ENCODE data around the gene CTBP2. TPM values are rescaled to one million over a fixed set of nuclear protein-coding genes. Genes with fewer than 3 reads are reported as not detected.
"Not testable (repeated sequence)": the region's sequence is repeated elsewhere in the genome, so short reads cannot be mapped to it uniquely, and the experiment has no call there.

CTBP2 gene
- total RNA-seq, 2 donors from 2014 or later: 75.3 to 109 TPM

- H3K36me3 Mint-ChIP-seq (ENCODE audit: low read depth): no peaks in the 10 kb centered on the region
- no peak for DNase-seq
- peaks cover 2% of the 10 kb centered on the region for H3K9me3 Mint-ChIP-seq
- H3K4me3 ChIP-seq (ENCODE audit: low read length): no peak overlapping the region
- H3K4me1 Mint-ChIP-seq: no peaks in the 10 kb centered on the region
- WGBS, 2 experiments (ENCODE audit: insufficient coverage in 1 of 2, insufficient read length in 1 of 2): 88 to 90% methylated on average over 4 to 8 of the region's 8 CpGs
- peaks cover 29% of the 10 kb centered on the region for H3K27me3 Mint-ChIP-seq (ENCODE audit: insufficient read depth)
- H3K4me3 Mint-ChIP-seq: no peak overlapping the region
- no peaks in the 10 kb centered on the region for H3K27me3 ChIP-seq (ENCODE audit: control insufficient read depth, insufficient read depth, low read length, poor library complexity, severe bottlenecking)
- no peak overlapping the region for H3K9ac ChIP-seq (ENCODE audit: extremely low read depth, low read length, poor library complexity, severe bottlenecking)
- no peaks in the 10 kb centered on the region for H3K36me3 ChIP-seq (ENCODE audit: control insufficient read depth, insufficient read depth, low read length)
- no peaks in the 10 kb centered on the region for H3K4me1 ChIP-seq (ENCODE audit: control insufficient read depth, insufficient read depth, low read length)
- H3K27ac ChIP-seq (ENCODE audit: low read depth, low read length): no peak overlapping the region
- no peak overlapping the region for H3K27ac Mint-ChIP-seq
- TF ChIP-seq, protein P1, sequence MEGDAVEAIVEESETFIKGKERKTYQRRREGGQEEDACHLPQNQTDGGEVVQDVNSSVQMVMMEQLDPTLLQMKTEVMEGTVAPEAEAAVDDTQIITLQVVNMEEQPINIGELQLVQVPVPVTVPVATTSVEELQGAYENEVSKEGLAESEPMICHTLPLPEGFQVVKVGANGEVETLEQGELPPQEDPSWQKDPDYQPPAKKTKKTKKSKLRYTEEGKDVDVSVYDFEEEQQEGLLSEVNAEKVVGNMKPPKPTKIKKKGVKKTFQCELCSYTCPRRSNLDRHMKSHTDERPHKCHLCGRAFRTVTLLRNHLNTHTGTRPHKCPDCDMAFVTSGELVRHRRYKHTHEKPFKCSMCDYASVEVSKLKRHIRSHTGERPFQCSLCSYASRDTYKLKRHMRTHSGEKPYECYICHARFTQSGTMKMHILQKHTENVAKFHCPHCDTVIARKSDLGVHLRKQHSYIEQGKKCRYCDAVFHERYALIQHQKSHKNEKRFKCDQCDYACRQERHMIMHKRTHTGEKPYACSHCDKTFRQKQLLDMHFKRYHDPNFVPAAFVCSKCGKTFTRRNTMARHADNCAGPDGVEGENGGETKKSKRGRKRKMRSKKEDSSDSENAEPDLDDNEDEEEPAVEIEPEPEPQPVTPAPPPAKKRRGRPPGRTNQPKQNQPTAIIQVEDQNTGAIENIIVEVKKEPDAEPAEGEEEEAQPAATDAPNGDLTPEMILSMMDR (conservative IDR thresholded peaks at IDR 0.05): no peak
- H3K9me3 ChIP-seq (ENCODE audit: control insufficient read depth, low read length): no peaks in the 10 kb centered on the region
Observed at GRCh38 chr10:125189162-125189561, 28.8 kb upstream of the CTBP2 start.

- Mint-ChIP-seq H3K27ac (no peak overlapping the region), H3K9me3 (peaks cover 2% of the 10 kb centered on the region), H3K36me3 (ENCODE audit: low read depth) (no peaks in the 10 kb centered on the region), H3K27me3 (ENCODE audit: insufficient read depth) (peaks cover 33% of the 10 kb centered on the region), H3K4me3 (no peak overlapping the region), H3K4me1 (no peaks in the 10 kb centered on the region)
- H3K36me3 ChIP-seq (ENCODE audit: control insufficient read depth, insufficient read depth, low read length): no peaks in the 10 kb centered on the region
- H3K4me1 ChIP-seq (ENCODE audit: control insufficient read depth, insufficient read depth, low read length): no peaks in the 10 kb centered on the region
- TF ChIP-seq, protein P1 (conservative IDR thresholded peaks at IDR 0.05): no peak
- H3K4me3 ChIP-seq (ENCODE audit: low read length): no peak overlapping the region
- DNase-seq: no peak
- 85% methylated on average over 6 of the region's 6 CpGs for WGBS, 2 experiments (ENCODE audit: insufficient coverage in 1 of 2, insufficient read length in 1 of 2)
- no peaks in the 10 kb centered on the region for H3K9me3 ChIP-seq (ENCODE audit: control insufficient read depth, low read length)
- H3K27ac ChIP-seq (ENCODE audit: low read depth, low read length): no peak overlapping the region
- H3K27me3 ChIP-seq (ENCODE audit: control insufficient read depth, insufficient read depth, low read length, poor library complexity, severe bottlenecking): no peaks in the 10 kb centered on the region
- no peak overlapping the region for H3K9ac ChIP-seq (ENCODE audit: extremely low read depth, low read length, poor library complexity, severe bottlenecking)
Observed at GRCh38 chr10:125187238-125188194, 27.2 kb upstream of the CTBP2 start.

GRCh38 chr10:125186431-125187170 is 26.2 kb upstream of the CTBP2 start:
- H3K27me3 Mint-ChIP-seq (ENCODE audit: insufficient read depth): peaks cover 38% of the 10 kb centered on the region
- WGBS, 2 experiments (ENCODE audit: insufficient coverage in 1 of 2, insufficient read length in 1 of 2): 91% methylated on average over 13 to 18 of the region's 18 CpGs
- H3K9ac ChIP-seq (ENCODE audit: extremely low read depth, low read length, poor library complexity, severe bottlenecking): no peak overlapping the region
- H3K4me3 Mint-ChIP-seq: no peak overlapping the region
- TF ChIP-seq, protein P1 (conservative IDR thresholded peaks at IDR 0.05): no peak
- H3K4me1 ChIP-seq (ENCODE audit: control insufficient read depth, insufficient read depth, low read length): no peaks in the 10 kb centered on the region
- no peaks in the 10 kb centered on the region for H3K36me3 ChIP-seq (ENCODE audit: control insufficient read depth, insufficient read depth, low read length)
- no peaks in the 10 kb centered on the region for H3K36me3 Mint-ChIP-seq (ENCODE audit: low read depth)
- H3K4me3 ChIP-seq (ENCODE audit: low read length): no peak overlapping the region
- no peak overlapping the region for H3K27ac ChIP-seq (ENCODE audit: low read depth, low read length)
- no peak for DNase-seq
- H3K9me3 ChIP-seq (ENCODE audit: control insufficient read depth, low read length): no peaks in the 10 kb centered on the region
- no peaks in the 10 kb centered on the region for H3K4me1 Mint-ChIP-seq
- peaks cover 2% of the 10 kb centered on the region for H3K9me3 Mint-ChIP-seq
- no peaks in the 10 kb centered on the region for H3K27me3 ChIP-seq (ENCODE audit: control insufficient read depth, insufficient read depth, low read length, poor library complexity, severe bottlenecking)
- no peak overlapping the region for H3K27ac Mint-ChIP-seq

DNA sequence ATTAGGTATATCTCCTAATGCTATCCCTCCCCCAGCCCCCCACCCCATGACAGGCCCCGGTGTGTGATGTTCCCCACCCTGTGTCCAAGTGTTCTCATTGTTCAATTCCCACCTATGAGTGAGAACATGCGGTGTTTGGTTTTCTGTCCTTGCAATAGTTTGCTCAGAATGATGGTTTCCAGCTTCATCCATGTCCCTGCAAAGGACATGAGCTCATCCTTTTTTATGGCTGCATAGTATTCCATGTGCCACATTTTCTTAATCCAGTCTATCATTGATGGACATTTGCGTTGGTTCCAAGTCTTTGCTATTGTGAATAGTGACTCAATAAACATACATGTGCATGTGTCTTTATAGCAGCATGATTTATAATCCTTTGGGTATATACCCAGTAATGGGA is 18.7 kb upstream of the CTBP2 start:
- not testable (repeated sequence) for H3K4me3 Mint-ChIP-seq; H3K36me3 ChIP-seq (ENCODE audit: control insufficient read depth, insufficient read depth, low read length); H3K9me3 ChIP-seq (ENCODE audit: control insufficient read depth, low read length); H3K9me3 Mint-ChIP-seq; H3K27me3 ChIP-seq (ENCODE audit: control insufficient read depth, insufficient read depth, low read length, poor library complexity, severe bottlenecking); DNase-seq; H3K4me3 ChIP-seq (ENCODE audit: low read length); H3K9ac ChIP-seq (ENCODE audit: extremely low read depth, low read length, poor library complexity, severe bottlenecking); H3K27ac Mint-ChIP-seq; H3K27ac ChIP-seq (ENCODE audit: low read depth, low read length); H3K4me1 Mint-ChIP-seq; H3K36me3 Mint-ChIP-seq (ENCODE audit: low read depth); H3K4me1 ChIP-seq (ENCODE audit: control insufficient read depth, insufficient read depth, low read length)
- 100% methylated on average over 1 of the region's 3 CpGs for WGBS, 2 experiments (ENCODE audit: insufficient coverage in 1 of 2, insufficient read length in 1 of 2)
- peaks cover 26% of the 10 kb centered on the region for H3K27me3 Mint-ChIP-seq (ENCODE audit: insufficient read depth)

All from endodermal cell (in vitro differentiated cells).